GM19395 (cell line): ENCODE data around the gene OR56A4.
"Not testable (repeated sequence)": the region's sequence is repeated elsewhere in the genome, so short reads cannot be mapped to it uniquely, and the experiment has no call there.

Source experiments
- ATAC-seq: cut with Tn5 transposase; IDR thresholded peaks from one replicate; pipeline ENCODE4 v1.9.1; 2021; ENCODE audit warnings: mild to moderate bottlenecking, moderate library complexity; ENCODE audit not compliant: unreplicated experiment

The OR56A4 gene

DNA sequence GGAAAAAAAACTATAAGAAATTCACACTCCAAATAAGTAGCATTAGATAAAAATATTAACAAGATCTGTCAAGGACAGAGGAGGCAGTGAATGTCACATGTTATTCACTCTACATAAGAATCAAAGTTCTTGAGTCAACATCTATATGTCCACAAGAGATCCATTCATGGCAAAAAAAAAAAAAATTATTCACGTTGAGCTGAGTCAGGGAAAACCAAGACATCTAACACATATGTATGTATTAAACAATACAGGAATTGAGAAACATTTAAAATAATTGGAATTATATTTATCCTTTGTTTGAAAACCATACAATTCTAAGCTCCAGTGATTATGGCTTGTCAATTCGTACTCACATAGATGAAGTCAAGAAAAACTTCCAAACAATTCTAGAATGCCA lies 39.8 kb downstream of the OR56A4 start:
- ATAC-seq: no peak

GRCh38 chr11:5960704-5961320 lies 45.9 kb downstream of the OR56A4 start:
- not testable (repeated sequence) for ATAC-seq

- no peak for ATAC-seq
These were observed 51.2 kb downstream of the OR56A4 start for GRCh38 chr11:5955586-5955985.
